Bronchial epithelial cell (primary cell): Measurements from ENCODE around the gene STK32B. TPM values are rescaled to one million over a fixed set of nuclear protein-coding genes. Genes with fewer than 3 reads are reported as not detected.

ENCODE experiments used
- DNase-seq: peaks from one replicate; pipeline ENCODE4 v3.0.0-alpha.2; 2010; ENCODE audit warnings: low read depth
- FAIRE-seq: peaks from 2 replicates; lab custom pipeline; 2011; peaks lifted over from hg19 to GRCh38; lab: Jason Lieb, UNC
- H3K27me3 ChIP-seq: 2 replicates; pipeline ENCODE4 v1.5.1; 2011; ENCODE audit warnings: low read length; ENCODE audit not compliant: control insufficient read depth, insufficient read depth
- H3K36me3 ChIP-seq: 2 replicates; pipeline ENCODE4 v1.5.1; 2011; ENCODE audit warnings: low read length; ENCODE audit not compliant: control insufficient read depth, insufficient read depth
- H3K4me3 ChIP-seq: 2 replicates; pipeline ENCODE4 v1.5.1; 2011; ENCODE audit warnings: mild to moderate bottlenecking, low read depth, low read length, control low read depth
- CTCF ChIP-seq: IDR thresholded peaks from 2 replicates; pipeline ENCODE4 v1.5.1; 2011; ENCODE audit warnings: mild to moderate bottlenecking, moderate library complexity, low read length, control low read depth, inconsistent platforms; ENCODE audit not compliant: insufficient read depth, severe bottlenecking
- total RNA-seq: library from RNA; depleted of rRNA; stranded (reverse); fragments of >200 nt; gene quantifications from 2 replicates; pipeline ENCODE4 v1.2.1, GENCODE V29; 2014

The STK32B gene
- total RNA-seq, 1 donor from 2014 or later = under 0.01 TPM

GRCh38 chr4:5125321-5125720, 74.0 kb downstream of the STK32B start:
- Histone ChIP-seq H3K4me3 (no peak overlapping the region), H3K36me3 (no peaks in the 10 kb centered on the region), H3K27me3 (no peaks in the 10 kb centered on the region)
- no peak for TF ChIP-seq CTCF
- FAIRE-seq (no peak), DNase-seq (no peak)

DNA sequence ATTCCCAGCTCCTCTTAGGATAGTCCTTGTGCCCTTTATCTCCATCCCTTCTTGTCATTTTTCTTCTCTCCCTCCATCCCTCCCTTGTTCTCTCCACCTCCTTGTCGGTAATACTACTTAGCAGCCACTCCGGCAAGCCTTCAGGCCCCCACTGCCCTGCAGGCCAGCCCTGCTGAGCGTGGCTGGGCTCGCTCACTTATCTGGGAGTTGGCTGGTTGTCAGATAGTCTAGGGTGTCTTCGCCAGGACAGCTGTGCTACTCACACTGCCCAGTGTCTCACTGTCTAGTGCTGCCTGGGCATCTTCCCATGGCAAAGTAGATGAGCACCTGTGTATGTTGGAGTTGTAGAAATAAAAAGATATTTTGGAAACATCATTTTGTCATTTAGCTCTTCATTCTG, 75.0 kb downstream of the STK32B start:
- no peak for DNase-seq
- Histone ChIP-seq H3K36me3 (no peaks in the 10 kb centered on the region), H3K27me3 (no peaks in the 10 kb centered on the region), H3K4me3 (no peak overlapping the region)
- TF ChIP-seq CTCF = no peak
- no peak for FAIRE-seq

DNA sequence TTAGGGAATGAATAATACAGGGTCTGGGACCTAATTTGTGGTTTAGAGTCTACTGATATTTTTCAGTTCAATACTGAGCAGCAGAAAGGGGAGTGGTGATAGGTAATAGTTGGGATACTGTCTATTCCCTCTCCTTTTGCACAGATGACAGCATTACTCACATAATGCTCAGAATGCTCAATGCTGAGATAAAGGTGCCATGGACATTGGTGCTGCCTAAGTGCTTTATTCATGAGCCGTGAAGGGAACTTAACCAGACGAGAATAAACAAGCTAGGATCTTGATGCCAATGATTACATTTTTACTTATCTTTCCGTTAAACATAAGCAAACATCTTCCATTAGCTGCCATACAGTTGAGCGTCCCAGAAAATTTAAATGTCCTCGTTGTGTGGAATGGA, 75.6 kb downstream of the STK32B start:
- no peak for TF ChIP-seq CTCF
- no peaks in the 10 kb centered on the region for H3K27me3 ChIP-seq
- no peaks in the 10 kb centered on the region for H3K36me3 ChIP-seq
- no peak for FAIRE-seq
- no peak overlapping the region for H3K4me3 ChIP-seq
- no peak for DNase-seq

- FAIRE-seq = no peak
- no peaks in the 10 kb centered on the region for H3K27me3 ChIP-seq
- no peaks in the 10 kb centered on the region for H3K36me3 ChIP-seq
- DNase-seq = no peak
- no peak for TF ChIP-seq CTCF
- no peak overlapping the region for H3K4me3 ChIP-seq
Observed at GRCh38 chr4:5127556-5127955, 76.3 kb downstream of the STK32B start.

- DNase-seq (no peak), FAIRE-seq (no peak)
- Histone ChIP-seq H3K36me3 (no peaks in the 10 kb centered on the region), H3K4me3 (no peak overlapping the region), H3K27me3 (no peaks in the 10 kb centered on the region)
- no peak for TF ChIP-seq CTCF
Observed at GRCh38 chr4:5128569-5128968, 77.3 kb downstream of the STK32B start.

GRCh38 chr4:5133201-5133600, 81.9 kb downstream of the STK32B start:
- Histone ChIP-seq H3K4me3 (no peak overlapping the region), H3K27me3 (no peaks in the 10 kb centered on the region), H3K36me3 (no peaks in the 10 kb centered on the region)
- no peak for TF ChIP-seq CTCF
- DNase-seq = no peak
- FAIRE-seq = no peak
